ENCODE results near the gene RBBP8NL.

The RBBP8NL gene

GRCh38 chr20:62419759-62420158, 7.6 kb downstream of the RBBP8NL start:
- no peak for DNase-seq

GRCh38 chr20:62418709-62419487, 8.4 kb downstream of the RBBP8NL start:
- no peak for DNase-seq

- DNase-seq = no peak
These were observed 9.2 kb downstream of the RBBP8NL start for GRCh38 chr20:62417981-62418708.

GRCh38 chr20:62416651-62417637, 10.4 kb downstream of the RBBP8NL start:
- no peak for DNase-seq

- DNase-seq = no peak
These were observed 11.8 kb downstream of the RBBP8NL start for GRCh38 chr20:62415354-62416111.

GRCh38 chr20:62413896-62414481, 13.3 kb downstream of the RBBP8NL start:
- DNase-seq = no peak

- DNase-seq = no peak
These were observed 14.2 kb downstream of the RBBP8NL start for GRCh38 chr20:62413025-62413570.

GRCh38 chr20:62412194-62413024, 14.9 kb downstream of the RBBP8NL start:
- no peak for DNase-seq

- DNase-seq = no peak
These were observed 15.7 kb downstream of the RBBP8NL start for GRCh38 chr20:62411479-62412193.

- DNase-seq = no peak
These were observed 16.4 kb downstream of the RBBP8NL start for GRCh38 chr20:62410746-62411478.

- peak; percentile 48 for DNase-seq
These were observed 17.2 kb downstream of the RBBP8NL start for GRCh38 chr20:62409931-62410745.

- DNase-seq = no peak
These were observed 18.1 kb downstream of the RBBP8NL start for GRCh38 chr20:62409086-62409853.

GRCh38 chr20:62408640-62409039, 18.7 kb downstream of the RBBP8NL start:
- DNase-seq = no peak

- DNase-seq = no peak
These were observed 19.3 kb downstream of the RBBP8NL start for GRCh38 chr20:62408055-62408454.

GRCh38 chr20:62407221-62407992, 19.9 kb downstream of the RBBP8NL start, which contains the start of gene CABLES2:
Gene CABLES2, minus strand, starts transcription at chr20:62407285. Its CDS starts 9 bp downstream, at chr20:62407276.
- DNase-seq = peak; percentile 95

GRCh38 chr20:62406635-62407176, 20.6 kb downstream of the RBBP8NL start:
- no peak for DNase-seq

All from activated CD4-positive, alpha-beta T cell treated with anti-CD3 and anti-CD28 coated beads, Interleukin-2, Interleukin-6, amounts not matched to agents 100 ng/mL and 50 ng/mL, durations not matched to agents 16 hours and 8 hours (primary cell).